ENCODE data around the gene MYO1E.
A peak's percentile ranks its signal among the peaks of the same experiment; 100 is the strongest.

Gene MYO1E

DNA sequence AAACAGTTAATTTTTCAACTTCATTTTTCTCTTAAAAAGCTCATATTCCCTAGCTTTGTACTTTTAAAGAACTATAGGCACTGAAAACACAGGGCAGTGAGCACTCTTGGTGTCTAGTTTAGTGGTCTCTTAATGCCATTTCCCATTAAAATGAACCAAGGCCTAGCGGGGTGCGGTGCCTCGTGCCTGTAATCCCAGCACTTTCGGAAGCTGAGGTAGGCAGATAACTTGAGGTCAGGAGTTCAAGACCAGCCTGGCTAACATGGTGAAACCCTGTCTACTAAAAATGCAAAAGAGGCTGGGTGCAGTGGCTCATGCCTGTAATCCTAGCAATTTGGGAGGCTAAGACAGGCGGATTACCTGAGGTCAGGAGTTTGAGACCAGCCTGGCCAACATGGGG lies 120.5 kb downstream of the MYO1E start:
- Histone ChIP-seq H3K27ac (no peak overlapping the region), H3K4me3 (ENCODE audit: low read depth, low read length) (no peak overlapping the region), H3K36me3 (no peaks in the 10 kb centered on the region), H3K9me3 (ENCODE audit: severe bottlenecking) (no peaks in the 10 kb centered on the region), H3K27me3 (ENCODE audit: insufficient read depth, low read depth, severe bottlenecking) (no peaks in the 10 kb centered on the region)
- TF ChIP-seq, protein P1, sequence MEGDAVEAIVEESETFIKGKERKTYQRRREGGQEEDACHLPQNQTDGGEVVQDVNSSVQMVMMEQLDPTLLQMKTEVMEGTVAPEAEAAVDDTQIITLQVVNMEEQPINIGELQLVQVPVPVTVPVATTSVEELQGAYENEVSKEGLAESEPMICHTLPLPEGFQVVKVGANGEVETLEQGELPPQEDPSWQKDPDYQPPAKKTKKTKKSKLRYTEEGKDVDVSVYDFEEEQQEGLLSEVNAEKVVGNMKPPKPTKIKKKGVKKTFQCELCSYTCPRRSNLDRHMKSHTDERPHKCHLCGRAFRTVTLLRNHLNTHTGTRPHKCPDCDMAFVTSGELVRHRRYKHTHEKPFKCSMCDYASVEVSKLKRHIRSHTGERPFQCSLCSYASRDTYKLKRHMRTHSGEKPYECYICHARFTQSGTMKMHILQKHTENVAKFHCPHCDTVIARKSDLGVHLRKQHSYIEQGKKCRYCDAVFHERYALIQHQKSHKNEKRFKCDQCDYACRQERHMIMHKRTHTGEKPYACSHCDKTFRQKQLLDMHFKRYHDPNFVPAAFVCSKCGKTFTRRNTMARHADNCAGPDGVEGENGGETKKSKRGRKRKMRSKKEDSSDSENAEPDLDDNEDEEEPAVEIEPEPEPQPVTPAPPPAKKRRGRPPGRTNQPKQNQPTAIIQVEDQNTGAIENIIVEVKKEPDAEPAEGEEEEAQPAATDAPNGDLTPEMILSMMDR (IDR thresholded peaks at IDR 0.05; ENCODE audit: low read depth, low read length), result no peak
- no peak for DNase-seq

DNA sequence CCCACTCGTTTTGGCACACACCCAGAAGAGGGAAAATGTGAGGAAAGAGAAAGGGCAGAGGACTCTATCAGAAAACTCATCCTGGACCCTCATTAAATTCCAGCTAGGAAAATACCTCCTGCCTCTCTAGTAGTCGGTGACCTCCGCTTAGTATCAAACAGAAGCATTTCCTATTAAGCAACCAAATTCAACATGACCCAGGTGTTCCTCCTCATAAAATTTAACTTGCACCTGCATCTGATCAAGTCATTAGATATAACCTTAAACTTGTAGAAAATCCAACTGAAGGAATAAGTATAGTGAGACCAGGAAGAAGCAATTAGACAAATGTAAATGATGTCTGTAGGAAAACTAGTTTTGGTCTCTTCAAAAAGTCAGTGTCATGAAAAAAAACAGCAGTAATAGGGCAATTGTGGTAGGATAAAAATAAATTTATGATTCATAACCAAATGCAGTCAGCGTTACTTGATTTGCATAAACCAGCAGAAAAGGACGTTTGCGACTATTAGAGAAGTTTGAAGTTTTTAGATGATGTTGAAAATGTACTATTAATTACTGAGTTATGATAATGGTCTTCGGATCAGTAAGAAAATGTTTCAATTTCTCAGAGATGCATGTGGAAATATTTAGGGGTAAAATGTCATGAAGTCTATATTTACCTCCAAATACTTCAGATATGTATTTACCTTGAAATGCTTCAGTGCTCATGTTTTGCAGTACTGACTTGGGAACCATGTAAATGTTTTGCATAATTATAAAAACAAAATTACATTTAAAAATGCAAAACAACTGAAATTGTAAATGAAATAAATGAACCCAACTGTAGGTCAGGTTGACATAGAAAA lies 121.4 kb downstream of the MYO1E start:
- no peak overlapping the region for H3K27ac ChIP-seq
- no peak overlapping the region for H3K4me3 ChIP-seq (ENCODE audit: low read depth, low read length)
- no peaks in the 10 kb centered on the region for H3K27me3 ChIP-seq (ENCODE audit: insufficient read depth, low read depth, severe bottlenecking)
- TF ChIP-seq, protein P1 (IDR thresholded peaks at IDR 0.05; ENCODE audit: low read depth, low read length), result no peak
- no peak for DNase-seq
- H3K36me3 ChIP-seq, result no peaks in the 10 kb centered on the region
- no peaks in the 10 kb centered on the region for H3K9me3 ChIP-seq (ENCODE audit: severe bottlenecking)

DNA sequence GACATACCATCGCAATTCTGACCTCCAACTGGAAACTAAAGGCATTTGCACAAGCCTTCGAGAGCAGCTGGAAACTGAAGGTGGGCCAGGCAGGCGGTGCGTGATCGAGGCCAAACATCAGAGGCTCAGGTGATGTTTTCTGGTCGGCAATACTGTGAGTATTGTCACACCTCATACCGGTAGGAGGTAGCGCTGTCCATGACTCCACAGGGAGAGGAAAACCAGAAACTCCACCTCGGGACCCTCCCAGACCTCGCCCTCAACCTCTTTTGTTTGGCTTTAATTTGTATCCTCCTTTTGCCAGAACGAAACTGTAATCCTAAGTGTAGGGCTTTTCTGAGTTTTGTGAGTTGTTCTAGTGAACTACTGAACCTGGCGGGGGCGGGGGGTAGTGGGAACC lies 122.4 kb downstream of the MYO1E start:
- TF ChIP-seq, protein P1 (IDR thresholded peaks at IDR 0.05; ENCODE audit: low read depth, low read length), result no peak

DNA sequence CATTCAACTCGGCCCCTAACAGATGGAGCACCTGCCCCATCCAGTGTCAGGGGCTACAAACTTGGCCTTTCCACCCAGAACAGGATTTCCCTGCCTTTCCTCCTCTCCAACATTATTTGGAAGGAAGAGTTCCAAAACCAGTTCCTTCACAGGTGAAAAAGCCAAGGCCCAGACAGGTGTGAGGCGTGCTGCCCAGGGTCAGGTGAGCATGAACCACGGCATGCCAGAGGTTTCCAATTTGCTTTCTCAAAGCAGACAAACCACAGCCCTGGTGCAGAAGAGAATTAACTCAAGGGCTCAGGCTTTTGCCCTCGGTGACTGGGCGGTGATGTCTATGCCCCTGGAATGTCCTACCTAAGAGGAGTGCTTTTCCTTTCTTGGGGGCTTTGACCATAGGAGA lies 122.9 kb downstream of the MYO1E start:
- no peaks in the 10 kb centered on the region for H3K9me3 ChIP-seq (ENCODE audit: severe bottlenecking)
- no peaks in the 10 kb centered on the region for H3K27me3 ChIP-seq (ENCODE audit: insufficient read depth, low read depth, severe bottlenecking)
- no peak overlapping the region for H3K27ac ChIP-seq
- TF ChIP-seq, protein P1 (IDR thresholded peaks at IDR 0.05; ENCODE audit: low read depth, low read length), result no peak
- H3K36me3 ChIP-seq, result no peaks in the 10 kb centered on the region
- DNase-seq, result no peak
- H3K4me3 ChIP-seq (ENCODE audit: low read depth, low read length), result no peak overlapping the region

More for the DNA sequence above, 122.4 kb downstream of the MYO1E start:
- no peak overlapping the region for H3K4me3 ChIP-seq (ENCODE audit: low read depth, low read length)
- H3K27ac ChIP-seq, result no peak overlapping the region
- H3K27me3 ChIP-seq (ENCODE audit: insufficient read depth, low read depth, severe bottlenecking), result no peaks in the 10 kb centered on the region
- no peaks in the 10 kb centered on the region for H3K9me3 ChIP-seq (ENCODE audit: severe bottlenecking)
- no peak for DNase-seq
- no peaks in the 10 kb centered on the region for H3K36me3 ChIP-seq

DNA sequence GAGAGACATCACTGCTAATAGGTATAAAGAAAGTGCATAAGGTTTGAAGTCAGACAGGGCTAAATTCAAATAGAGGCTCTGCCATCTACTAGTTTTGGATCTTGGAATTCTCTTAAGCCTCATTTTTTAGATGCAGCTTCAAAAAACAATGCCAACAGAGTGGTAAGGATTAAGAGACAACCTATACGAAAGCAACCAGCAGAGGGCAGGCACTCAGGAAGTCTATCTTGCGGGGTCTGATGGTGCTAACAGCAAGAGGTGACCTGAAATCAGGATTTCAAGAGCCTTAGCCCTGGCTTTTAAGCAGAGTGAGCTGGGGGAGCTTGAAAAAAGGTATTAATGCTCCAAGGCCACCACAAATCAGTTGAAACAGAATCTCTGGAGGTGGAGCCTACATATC lies 125.3 kb downstream of the MYO1E start:
- Histone ChIP-seq H3K36me3 (no peaks in the 10 kb centered on the region), H3K9me3 (ENCODE audit: severe bottlenecking) (no peaks in the 10 kb centered on the region), H3K27me3 (ENCODE audit: insufficient read depth, low read depth, severe bottlenecking) (no peaks in the 10 kb centered on the region), H3K4me3 (ENCODE audit: low read depth, low read length) (no peak overlapping the region), H3K27ac (no peak overlapping the region)
- TF ChIP-seq, protein P1 (IDR thresholded peaks at IDR 0.05; ENCODE audit: low read depth, low read length), result peak; percentile 71
- DNase-seq, result peak; percentile 64

DNA sequence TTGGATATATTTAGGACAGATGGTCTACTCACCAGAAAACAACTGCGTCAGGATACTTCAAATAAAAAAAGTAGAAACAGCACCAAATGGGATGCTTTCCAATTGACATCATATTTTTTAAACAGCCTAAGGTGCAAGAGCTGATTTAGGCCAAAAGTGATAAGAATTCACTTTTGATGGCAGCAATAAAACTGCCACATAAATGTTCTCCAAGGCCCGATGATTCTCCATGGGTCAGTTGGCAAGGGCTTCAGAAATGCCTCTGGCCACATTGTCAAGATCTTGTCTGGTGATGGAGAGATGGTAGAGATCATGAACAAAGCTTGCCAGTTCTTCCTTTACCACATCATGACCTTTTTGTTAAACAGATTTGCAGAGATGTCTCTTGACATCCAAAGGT lies 127.1 kb downstream of the MYO1E start:
- no peak overlapping the region for H3K27ac ChIP-seq
- H3K27me3 ChIP-seq (ENCODE audit: insufficient read depth, low read depth, severe bottlenecking), result no peaks in the 10 kb centered on the region
- TF ChIP-seq, protein P1 (IDR thresholded peaks at IDR 0.05; ENCODE audit: low read depth, low read length), result no peak
- no peak for DNase-seq
- H3K4me3 ChIP-seq (ENCODE audit: low read depth, low read length), result no peak overlapping the region
- no peaks in the 10 kb centered on the region for H3K36me3 ChIP-seq
- no peaks in the 10 kb centered on the region for H3K9me3 ChIP-seq (ENCODE audit: severe bottlenecking)
